GM21423 (cell line): ENCODE measurements around the gene SCAI.
"Not testable (repeated sequence)": the region's sequence is repeated elsewhere in the genome, so short reads cannot be mapped to it uniquely, and the experiment has no call there.

ENCODE experiments used
- ATAC-seq: cut with Tn5 transposase; IDR thresholded peaks from one replicate; pipeline ENCODE4 v1.9.1; 2021; ENCODE audit warnings: mild to moderate bottlenecking, moderate library complexity; ENCODE audit not compliant: unreplicated experiment

The SCAI gene

DNA sequence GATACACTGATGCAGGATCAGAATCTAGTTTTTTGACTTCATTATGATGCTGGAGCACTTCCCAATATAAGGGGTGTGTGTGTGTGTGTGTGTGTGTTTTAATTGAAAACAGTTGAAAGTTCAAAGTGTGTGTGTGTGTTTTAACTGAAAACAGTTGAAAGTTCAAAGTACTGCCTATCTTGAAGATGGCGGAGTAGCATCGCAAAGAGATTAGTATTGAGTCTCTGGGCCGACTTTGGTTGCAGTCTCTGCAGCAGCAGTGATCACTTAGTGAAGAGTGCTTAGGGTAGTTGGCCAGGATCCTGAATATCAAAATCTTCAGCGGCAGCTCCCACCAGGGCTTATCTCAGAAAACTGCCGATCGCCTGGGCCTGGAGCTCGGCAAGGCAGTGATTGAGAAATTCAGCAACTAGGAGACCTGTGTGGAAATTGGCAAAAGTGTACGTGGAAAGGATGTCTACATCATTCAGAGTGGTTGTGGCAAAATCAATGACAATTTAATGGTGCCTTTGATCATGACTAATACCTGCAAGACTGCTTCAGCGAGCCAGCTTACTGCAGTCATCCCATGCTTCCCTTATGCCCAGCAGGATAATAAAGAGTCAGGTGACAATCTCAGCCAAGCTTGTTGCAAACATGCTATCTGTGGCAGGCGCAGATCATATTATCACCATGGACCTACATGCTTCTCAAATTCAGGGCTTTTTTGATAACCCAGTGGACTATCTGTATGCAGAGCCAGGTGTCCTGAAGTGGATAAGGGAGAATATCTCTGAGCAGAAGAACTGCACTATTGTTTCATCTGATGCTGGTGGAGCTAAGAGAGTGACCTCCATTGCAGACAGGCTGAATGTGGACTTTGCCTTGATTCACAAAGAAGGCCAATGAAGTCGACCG, 7.3 kb upstream of the SCAI start:
- no peak for ATAC-seq

DNA sequence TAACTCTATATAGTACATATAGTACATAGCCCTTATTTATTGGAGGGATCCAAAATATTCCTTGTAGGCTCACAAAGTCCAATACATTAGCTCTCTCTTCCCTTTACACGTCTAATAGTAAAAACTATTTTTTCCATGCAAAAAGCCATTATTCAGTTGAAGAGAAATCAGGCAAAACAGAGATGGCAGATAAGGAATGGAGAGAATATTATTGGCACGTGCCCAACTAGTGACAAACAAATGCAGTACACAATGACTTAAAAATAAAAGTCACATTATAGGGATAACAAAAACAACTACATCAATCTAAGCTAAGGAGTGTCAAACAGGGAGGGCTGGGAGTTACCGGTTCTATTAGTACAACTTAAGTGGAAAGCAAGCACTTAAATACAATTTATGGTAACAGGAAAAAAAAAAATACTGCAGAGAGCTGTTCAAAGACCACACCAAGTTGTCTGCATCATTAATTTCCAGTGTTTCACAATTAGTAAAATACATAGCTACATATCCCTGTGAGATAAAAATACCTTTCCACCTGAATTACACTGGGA, 4.1 kb upstream of the SCAI start:
- ATAC-seq, result no peak

DNA sequence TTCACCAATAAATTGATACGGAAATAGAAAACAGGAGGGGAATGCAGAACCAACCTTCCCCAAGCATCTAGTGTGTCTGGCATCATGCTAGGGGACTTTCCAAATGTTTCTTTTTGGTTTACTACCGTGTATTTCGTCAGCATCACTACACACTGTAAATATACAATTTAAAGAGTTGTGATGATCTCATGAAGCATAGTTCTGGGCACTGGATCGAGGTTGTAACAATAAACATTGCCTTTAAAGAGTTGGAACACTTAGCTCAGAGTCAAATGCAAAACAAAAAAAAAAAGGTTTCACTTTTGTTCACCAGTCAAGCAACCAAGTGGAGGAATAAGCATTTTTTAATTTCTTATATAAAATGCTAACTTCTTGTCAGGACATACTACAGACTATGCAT, 2.9 kb upstream of the SCAI start:
- ATAC-seq, result no peak

GRCh38 chr9:125145425-125145824, 2.1 kb upstream of the SCAI start:
- ATAC-seq, result no peak

- ATAC-seq, result peak; percentile 9
Observed at GRCh38 chr9:125142560-125143376, 560 bp downstream of the SCAI start.

GRCh38 chr9:125141751-125142150, 1.6 kb downstream of the SCAI start:
- no peak for ATAC-seq

DNA sequence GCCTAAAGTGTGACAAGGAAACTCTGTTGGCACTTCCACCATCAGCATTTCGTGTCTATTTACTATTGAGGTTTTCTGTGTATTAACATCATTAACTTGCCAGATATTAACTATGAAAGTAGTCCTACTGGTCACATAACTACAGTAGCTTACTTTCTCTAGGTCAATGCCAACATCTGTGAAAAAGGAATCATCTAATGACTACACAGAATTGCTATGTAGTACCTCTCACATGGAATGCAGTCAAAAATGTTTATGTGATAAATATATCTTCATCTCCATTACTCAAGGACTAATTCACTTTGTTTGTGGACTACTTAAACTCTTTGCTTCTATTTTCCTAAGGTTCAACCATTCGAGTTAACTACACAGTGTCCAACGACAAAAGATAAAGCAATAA, 2.1 kb downstream of the SCAI start:
- no peak for ATAC-seq

DNA sequence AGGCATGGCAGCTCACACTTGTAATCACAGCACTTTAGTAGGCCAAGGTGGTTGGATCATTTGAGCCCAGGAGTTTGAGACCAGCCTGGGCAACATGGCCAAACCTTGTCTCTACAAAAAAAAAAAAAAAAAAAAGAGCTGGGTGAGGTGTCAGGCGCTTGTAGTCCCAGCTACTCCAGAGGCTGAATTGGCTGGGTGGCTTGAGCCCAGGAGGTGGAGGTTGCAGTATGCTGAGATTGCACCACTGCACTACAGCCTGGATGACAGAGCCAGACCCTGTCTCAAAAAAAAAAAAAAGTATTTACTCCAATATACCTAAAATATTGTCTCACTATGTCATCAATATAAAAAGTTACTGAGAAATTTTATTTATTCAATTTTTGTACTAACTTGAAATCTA, 2.8 kb downstream of the SCAI start:
- ATAC-seq, result no peak

- ATAC-seq, result no peak
Observed at GRCh38 chr9:125137200-125137599, 6.1 kb downstream of the SCAI start.

- ATAC-seq, result no peak
Observed at GRCh38 chr9:125134976-125135375, 8.4 kb downstream of the SCAI start.

- ATAC-seq, result no peak
Observed at GRCh38 chr9:125133403-125134329, 9.7 kb downstream of the SCAI start.

DNA sequence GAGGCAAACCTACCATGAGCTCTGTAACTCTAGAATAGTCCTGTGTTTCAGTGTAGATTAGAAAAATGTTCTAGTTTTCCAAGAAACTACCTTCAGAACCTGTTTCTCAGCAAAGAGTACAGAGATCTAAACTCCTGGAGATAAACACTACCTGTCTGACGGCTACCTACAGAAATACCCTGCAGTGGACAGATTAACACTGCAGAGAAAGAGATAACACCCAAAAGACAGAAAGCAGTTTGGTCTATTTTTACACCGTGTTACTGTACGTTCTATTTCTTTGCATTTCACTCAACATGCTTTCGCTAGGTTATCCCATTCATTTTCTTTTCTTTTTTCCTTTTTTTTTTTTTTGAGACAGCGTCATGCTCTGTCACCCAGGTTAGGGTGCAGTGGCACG, 11.6 kb downstream of the SCAI start:
- ATAC-seq, result no peak

GRCh38 chr9:125126019-125126746, 17.1 kb downstream of the SCAI start:
- peak; percentile 97 for ATAC-seq

GRCh38 chr9:125125523-125125922, 17.8 kb downstream of the SCAI start:
- ATAC-seq, result no peak

- ATAC-seq, result no peak
Observed at GRCh38 chr9:125121146-125121545, 22.2 kb downstream of the SCAI start.

DNA sequence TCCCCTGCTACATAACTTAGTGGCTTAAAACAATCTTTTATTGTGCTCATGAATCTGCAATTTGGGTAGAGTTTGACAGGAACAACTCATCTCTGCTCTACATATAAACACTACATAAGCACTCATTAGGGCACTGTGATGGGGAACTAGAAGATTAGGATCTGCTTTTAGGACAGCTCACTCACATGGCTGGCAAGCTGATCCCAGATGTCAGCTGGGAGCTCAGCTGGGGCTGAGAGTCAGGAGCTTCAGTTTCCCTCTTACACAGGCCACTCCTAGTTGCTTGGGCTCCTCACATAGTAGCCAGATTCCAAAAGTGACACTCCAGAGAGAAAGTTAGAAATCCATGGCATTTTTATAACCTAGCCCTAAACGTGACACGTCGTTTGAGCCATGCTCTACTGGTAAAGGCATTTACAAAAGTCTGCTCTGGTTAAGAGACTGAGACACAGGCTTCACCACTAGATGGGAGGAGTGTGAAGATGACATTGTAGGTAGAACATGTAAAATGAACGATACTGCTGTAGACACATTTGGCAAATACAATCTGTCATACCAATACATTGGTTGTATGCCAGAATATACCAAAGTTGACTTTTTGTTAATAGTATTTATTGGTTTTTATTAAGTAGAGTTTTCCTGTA, 23.6 kb downstream of the SCAI start:
- no peak for ATAC-seq

DNA sequence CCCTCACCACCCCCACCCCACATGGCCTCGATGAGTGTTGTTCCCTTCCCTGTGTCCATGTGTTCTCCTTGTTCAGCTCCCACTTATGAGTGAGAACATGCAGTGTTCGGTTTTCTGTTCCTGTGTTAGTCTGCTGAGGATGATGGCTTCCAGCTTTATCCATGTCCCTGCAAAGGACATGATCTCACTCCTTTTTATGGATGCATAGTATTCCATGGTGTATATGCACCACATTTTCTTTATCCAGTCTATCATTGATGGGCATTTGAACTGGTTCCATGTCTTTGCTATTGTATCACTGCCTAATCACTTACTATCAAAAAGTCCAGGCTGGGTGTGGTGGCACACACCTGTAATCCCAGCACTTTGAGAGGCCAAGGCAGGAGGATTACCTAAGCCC, 24.6 kb downstream of the SCAI start:
- not testable (repeated sequence) for ATAC-seq

GRCh38 chr9:125114503-125114902, 28.8 kb downstream of the SCAI start:
- not testable (repeated sequence) for ATAC-seq

DNA sequence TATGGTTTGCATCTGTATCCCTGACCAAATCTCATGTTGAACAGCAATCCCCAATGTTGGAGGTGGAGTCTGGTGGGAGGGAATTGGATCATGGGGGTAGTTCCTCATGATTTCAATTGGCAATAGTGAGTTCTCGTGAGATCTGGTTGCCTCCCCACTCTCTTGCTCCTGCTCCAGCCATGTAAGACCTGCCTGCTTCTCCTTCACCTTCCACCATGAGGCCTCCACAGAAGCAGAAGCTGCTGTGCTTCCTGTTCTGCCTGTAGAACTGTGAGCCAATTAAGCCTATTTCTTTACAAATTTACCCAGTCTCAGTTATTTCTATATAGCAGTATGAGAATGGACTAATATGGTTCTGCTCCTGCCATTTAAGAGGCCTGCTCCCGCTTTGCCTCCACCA, 32.9 kb downstream of the SCAI start:
- ATAC-seq, result no peak
